Forelimb muscle (tissue), 1 donor: ENCODE measurements around the gene KIAA0586. TPM values are rescaled to one million over a fixed set of nuclear protein-coding genes. Genes with fewer than 3 reads are reported as not detected.
"Not testable (repeated sequence)": the region's sequence is repeated elsewhere in the genome, so short reads cannot be mapped to it uniquely, and the experiment has no call there.

Experiments used
- DNase-seq: peaks from one replicate; pipeline ENCODE4 v3.0.0-alpha.2; 2013; ENCODE audit warnings: low read depth
- polyA plus RNA-seq: library from polyadenylated mRNA; unstranded; fragments of 120-200 nt; gene quantifications from one replicate; pipeline ENCODE4 v1.2.1, GENCODE V29; 2013; ENCODE audit not compliant: insufficient read length

The KIAA0586 gene
- 15.3 TPM for polyA plus RNA-seq

- peak; percentile 99 for DNase-seq
These were observed at the start of gene KIAA0586, which contains the start of gene TIMM9 for GRCh38 chr14:58427281-58428117. TSS of gene KIAA0586 (plus strand) at chr14:58427719. CDS start at chr14:58428265, 546 bp downstream. TSS of gene TIMM9 (minus strand) at chr14:58427531. CDS start at chr14:58411945, 15,586 bp downstream.

GRCh38 chr14:58390830-58391229 is 36.7 kb upstream of the KIAA0586 start:
- no peak for DNase-seq

GRCh38 chr14:58395562-58395811 is 32.0 kb upstream of the KIAA0586 start:
- no peak for DNase-seq

- DNase-seq = peak; percentile 11
These were observed 31.4 kb upstream of the KIAA0586 start, which contains the start of gene TOMM20L for GRCh38 chr14:58395812-58396788. TSS of gene TOMM20L (plus strand) at chr14:58395930. CDS start at chr14:58395958, 28 bp downstream.

GRCh38 chr14:58397156-58397555 is 30.4 kb upstream of the KIAA0586 start:
- no peak for DNase-seq

GRCh38 chr14:58398495-58398894 is 29.0 kb upstream of the KIAA0586 start:
- DNase-seq = no peak

GRCh38 chr14:58398895-58399294 is 28.6 kb upstream of the KIAA0586 start:
- no peak for DNase-seq

- DNase-seq = no peak
These were observed 25.9 kb upstream of the KIAA0586 start for GRCh38 chr14:58401587-58401986.

GRCh38 chr14:58408681-58409215 is 18.8 kb upstream of the KIAA0586 start:
- DNase-seq = no peak

GRCh38 chr14:58414845-58415244 is 12.7 kb upstream of the KIAA0586 start:
- DNase-seq = no peak

GRCh38 chr14:58415636-58416547 is 11.6 kb upstream of the KIAA0586 start:
- DNase-seq = no peak

- not testable (repeated sequence) for DNase-seq
These were observed 10.6 kb upstream of the KIAA0586 start for GRCh38 chr14:58416934-58417333.

GRCh38 chr14:58426670-58427280 is 744 bp upstream of the KIAA0586 start:
- no peak for DNase-seq

GRCh38 chr14:58428118-58428683 is 682 bp downstream of the KIAA0586 start:
- DNase-seq = peak; percentile 48

GRCh38 chr14:58430156-58430555 is 2.6 kb downstream of the KIAA0586 start:
- no peak for DNase-seq

GRCh38 chr14:58439476-58439875 is 12.0 kb downstream of the KIAA0586 start:
- DNase-seq = no peak

GRCh38 chr14:58444627-58445026 is 17.1 kb downstream of the KIAA0586 start:
- DNase-seq = no peak

- DNase-seq = no peak
These were observed 28.2 kb downstream of the KIAA0586 start for GRCh38 chr14:58455593-58456265.

GRCh38 chr14:58460772-58461171 is 33.3 kb downstream of the KIAA0586 start:
- no peak for DNase-seq

- no peak for DNase-seq
These were observed 35.6 kb downstream of the KIAA0586 start for GRCh38 chr14:58463147-58463546.
